ENCODE measurements around the gene KIAA1549.

The KIAA1549 gene

DNA sequence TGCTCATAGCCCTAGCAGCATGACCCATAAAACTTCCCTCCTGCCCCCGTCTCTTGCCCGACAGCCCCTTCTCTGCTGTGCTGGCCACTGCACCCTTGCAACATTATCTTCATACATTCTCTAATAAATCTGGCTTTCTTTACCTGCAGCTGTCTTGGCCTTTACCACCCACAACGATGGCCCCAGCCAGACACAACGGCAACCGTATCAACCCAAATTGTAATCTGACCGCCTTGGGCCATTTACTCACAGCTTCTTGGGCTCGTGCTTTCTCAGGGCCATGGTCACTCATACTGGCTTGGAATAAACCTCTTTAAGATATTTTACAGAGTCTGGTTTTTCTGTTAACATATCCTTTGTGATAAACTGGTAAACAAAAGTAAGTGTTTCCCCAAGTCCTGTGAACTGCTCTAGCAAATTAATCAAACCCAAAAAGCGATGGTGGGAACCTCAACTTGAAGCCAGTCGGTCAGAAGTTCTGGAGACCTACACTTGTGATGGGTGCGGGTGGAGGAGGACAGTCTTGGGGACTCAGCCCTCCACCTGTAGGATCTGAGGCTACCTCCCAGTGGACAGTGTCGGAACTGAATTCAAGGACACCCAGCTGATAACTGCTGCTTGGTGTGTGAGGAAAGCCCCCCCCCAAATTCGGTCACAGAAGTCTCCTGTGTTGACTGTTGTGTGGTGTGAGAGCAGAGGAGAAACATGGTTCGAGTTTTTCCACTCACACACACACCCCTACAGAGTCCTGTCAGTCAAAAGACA is 95.6 kb downstream of the KIAA1549 start:
- Histone ChIP-seq H3F3A (ENCODE audit: insufficient read depth) (no peaks in the 10 kb centered on the region), H3K27me3 (ENCODE audit: low read length) (no peaks in the 10 kb centered on the region), H3K27ac (ENCODE audit: low read depth, low read length) (no peak overlapping the region), H3K79me2 (ENCODE audit: insufficient read depth, low read length) (no peaks in the 10 kb centered on the region), H3K4me3 (ENCODE audit: insufficient read depth, low read length, poor library complexity, severe bottlenecking) (no peak overlapping the region), H3K9me3 (ENCODE audit: insufficient read depth, low read length) (no peaks in the 10 kb centered on the region), H2AFZ (ENCODE audit: low read depth, low read length, severe bottlenecking) (no peak overlapping the region), H3K9me2 (replicated peaks; ENCODE audit: insufficient read depth, low read length) (no peaks in the 10 kb centered on the region), H3K36me3 (ENCODE audit: low read length) (no peaks in the 10 kb centered on the region), H4K20me1 (ENCODE audit: low read depth, low read length) (no peaks in the 10 kb centered on the region), H3K9ac (ENCODE audit: low read length) (no peak overlapping the region), H3K4me2 (ENCODE audit: low read depth, low read length, poor library complexity, severe bottlenecking) (no peak overlapping the region)
- TF ChIP-seq EZH2phosphoT487 (conservative IDR thresholded peaks at IDR 0.05; ENCODE audit: low read length) = no peak
- TF ChIP-seq, protein P1, sequence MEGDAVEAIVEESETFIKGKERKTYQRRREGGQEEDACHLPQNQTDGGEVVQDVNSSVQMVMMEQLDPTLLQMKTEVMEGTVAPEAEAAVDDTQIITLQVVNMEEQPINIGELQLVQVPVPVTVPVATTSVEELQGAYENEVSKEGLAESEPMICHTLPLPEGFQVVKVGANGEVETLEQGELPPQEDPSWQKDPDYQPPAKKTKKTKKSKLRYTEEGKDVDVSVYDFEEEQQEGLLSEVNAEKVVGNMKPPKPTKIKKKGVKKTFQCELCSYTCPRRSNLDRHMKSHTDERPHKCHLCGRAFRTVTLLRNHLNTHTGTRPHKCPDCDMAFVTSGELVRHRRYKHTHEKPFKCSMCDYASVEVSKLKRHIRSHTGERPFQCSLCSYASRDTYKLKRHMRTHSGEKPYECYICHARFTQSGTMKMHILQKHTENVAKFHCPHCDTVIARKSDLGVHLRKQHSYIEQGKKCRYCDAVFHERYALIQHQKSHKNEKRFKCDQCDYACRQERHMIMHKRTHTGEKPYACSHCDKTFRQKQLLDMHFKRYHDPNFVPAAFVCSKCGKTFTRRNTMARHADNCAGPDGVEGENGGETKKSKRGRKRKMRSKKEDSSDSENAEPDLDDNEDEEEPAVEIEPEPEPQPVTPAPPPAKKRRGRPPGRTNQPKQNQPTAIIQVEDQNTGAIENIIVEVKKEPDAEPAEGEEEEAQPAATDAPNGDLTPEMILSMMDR (IDR thresholded peaks at IDR 0.05; ENCODE audit: insufficient read depth, low read length, poor library complexity, severe bottlenecking) = no peak

DNA sequence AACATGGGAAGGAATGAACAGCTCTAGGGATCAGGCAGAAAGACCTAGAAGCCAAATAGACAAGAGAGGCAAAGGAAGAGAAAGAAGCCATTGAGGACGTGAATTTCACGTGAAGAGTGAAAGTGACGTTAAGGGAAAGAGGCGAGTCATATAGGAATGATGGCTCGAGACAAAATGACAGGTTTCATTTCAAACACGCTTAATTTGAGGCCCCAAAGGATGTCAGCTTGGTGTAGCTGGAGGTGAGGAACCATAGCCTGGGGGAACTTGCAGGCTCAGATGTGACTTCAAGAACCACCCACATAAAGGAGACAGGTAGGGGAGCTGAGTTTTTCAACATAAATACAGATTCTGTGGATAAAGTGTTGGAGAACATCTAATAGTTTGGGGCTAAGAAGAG is 98.9 kb downstream of the KIAA1549 start:
- H3K4me3 ChIP-seq (ENCODE audit: insufficient read depth, low read length, poor library complexity, severe bottlenecking) = no peak overlapping the region
- no peak overlapping the region for H3K4me2 ChIP-seq (ENCODE audit: low read depth, low read length, poor library complexity, severe bottlenecking)
- no peak overlapping the region for H3K27ac ChIP-seq (ENCODE audit: low read depth, low read length)
- H2AFZ ChIP-seq (ENCODE audit: low read depth, low read length, severe bottlenecking) = no peak overlapping the region
- no peaks in the 10 kb centered on the region for H4K20me1 ChIP-seq (ENCODE audit: low read depth, low read length)
- H3K79me2 ChIP-seq (ENCODE audit: insufficient read depth, low read length) = no peaks in the 10 kb centered on the region
- no peaks in the 10 kb centered on the region for H3K9me3 ChIP-seq (ENCODE audit: insufficient read depth, low read length)
- H3F3A ChIP-seq (ENCODE audit: insufficient read depth) = no peaks in the 10 kb centered on the region
- no peaks in the 10 kb centered on the region for H3K9me2 ChIP-seq (replicated peaks; ENCODE audit: insufficient read depth, low read length)
- H3K9ac ChIP-seq (ENCODE audit: low read length) = no peak overlapping the region
- TF ChIP-seq EZH2phosphoT487 (conservative IDR thresholded peaks at IDR 0.05; ENCODE audit: low read length) = no peak
- TF ChIP-seq, protein P1 (IDR thresholded peaks at IDR 0.05; ENCODE audit: insufficient read depth, low read length, poor library complexity, severe bottlenecking) = no peak
- H3K36me3 ChIP-seq (ENCODE audit: low read length) = no peaks in the 10 kb centered on the region
- no peaks in the 10 kb centered on the region for H3K27me3 ChIP-seq (ENCODE audit: low read length)

DNA sequence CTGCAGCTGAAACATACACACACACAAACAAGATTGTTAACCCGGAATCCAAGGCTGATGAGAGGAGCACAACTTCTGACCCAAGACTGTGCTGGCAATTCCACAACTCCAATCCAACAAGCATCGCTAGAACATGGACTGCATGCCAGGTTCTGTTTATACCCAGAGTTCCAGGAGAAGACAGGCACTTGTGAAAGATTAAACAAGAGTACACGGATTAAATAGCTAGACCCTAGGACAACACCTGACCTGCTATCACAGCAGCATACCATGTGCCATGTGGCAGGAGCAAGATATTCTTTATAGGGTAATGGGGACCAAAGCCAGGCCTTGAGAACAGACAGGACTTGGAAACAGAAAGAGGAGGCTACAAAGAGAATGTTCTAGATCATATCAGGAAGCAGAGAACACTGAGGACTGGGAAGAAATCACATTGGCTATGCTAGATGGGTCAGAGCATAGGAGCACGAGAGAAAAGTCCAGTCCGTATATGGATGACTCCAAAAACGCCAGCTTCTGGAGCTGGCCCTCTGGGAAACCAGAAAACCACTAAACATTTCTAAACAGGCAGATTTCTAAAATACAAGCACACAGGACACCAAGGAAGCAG is 99.5 kb downstream of the KIAA1549 start:
- H3K9me3 ChIP-seq (ENCODE audit: insufficient read depth, low read length) = no peaks in the 10 kb centered on the region
- no peak overlapping the region for H3K9ac ChIP-seq (ENCODE audit: low read length)
- H3K36me3 ChIP-seq (ENCODE audit: low read length) = no peaks in the 10 kb centered on the region
- H3K9me2 ChIP-seq (replicated peaks; ENCODE audit: insufficient read depth, low read length) = no peaks in the 10 kb centered on the region
- H3K27me3 ChIP-seq (ENCODE audit: low read length) = no peaks in the 10 kb centered on the region
- no peak overlapping the region for H3K4me2 ChIP-seq (ENCODE audit: low read depth, low read length, poor library complexity, severe bottlenecking)
- no peaks in the 10 kb centered on the region for H3F3A ChIP-seq (ENCODE audit: insufficient read depth)
- no peak for TF ChIP-seq EZH2phosphoT487 (conservative IDR thresholded peaks at IDR 0.05; ENCODE audit: low read length)
- TF ChIP-seq, protein P1 (IDR thresholded peaks at IDR 0.05; ENCODE audit: insufficient read depth, low read length, poor library complexity, severe bottlenecking) = no peak
- no peak overlapping the region for H3K4me3 ChIP-seq (ENCODE audit: insufficient read depth, low read length, poor library complexity, severe bottlenecking)
- H3K79me2 ChIP-seq (ENCODE audit: insufficient read depth, low read length) = no peaks in the 10 kb centered on the region
- H2AFZ ChIP-seq (ENCODE audit: low read depth, low read length, severe bottlenecking) = no peak overlapping the region
- no peak overlapping the region for H3K27ac ChIP-seq (ENCODE audit: low read depth, low read length)
- no peaks in the 10 kb centered on the region for H4K20me1 ChIP-seq (ENCODE audit: low read depth, low read length)
